MCF 10A (cell line): Measurements from ENCODE around the gene IKZF3. TPM values are rescaled to one million over a fixed set of nuclear protein-coding genes. Genes with fewer than 3 reads are reported as not detected.
"Not testable (repeated sequence)": the region's sequence is repeated elsewhere in the genome, so short reads cannot be mapped to it uniquely, and the experiment has no call there.

Experiments
- BruUV-seq: library from RNA; stranded (reverse); fragments of 400-500 nt; replicated peaks from 2 replicates; lab custom pipeline; 2021; lab: Mats Ljungman, UMichigan
- CTCF ChIA-PET: fragments of 300-600 bp; sonication (Branson Sonifier 250); formaldehyde crosslinking; extraction: SDS; loops from one replicate; lab custom pipeline; 2021; ENCODE audit warnings: antibody characterized with exemption, inconsistent platforms; lab: Yijun Ruan, JAX
- POLR2A ChIA-PET: fragments of 300-600, 350-650 bp; sonication (Branson Sonifier 250); formaldehyde crosslinking; extraction: SDS; loops from one replicate; lab custom pipeline; 2020; ENCODE audit warnings: antibody characterized with exemption, inconsistent platforms; lab: Yijun Ruan, JAX
- DNase-seq: peaks from one replicate; pipeline ENCODE4 v3.0.0-alpha.2; 2018; ENCODE audit not compliant: unreplicated experiment
- H3K27ac Mint-ChIP-seq: one replicate; pipeline ENCODE4 v1.8.0; 2022; ENCODE audit warnings: mild to moderate bottlenecking, low read depth, mixed read lengths; ENCODE audit not compliant: unreplicated experiment
- H3K27me3 Mint-ChIP-seq: one replicate; pipeline ENCODE4 v1.8.0; 2022; ENCODE audit warnings: mixed read lengths; ENCODE audit not compliant: insufficient read depth, unreplicated experiment
- H3K36me3 Mint-ChIP-seq: one replicate; pipeline ENCODE4 v1.8.0; 2022; ENCODE audit warnings: mild to moderate bottlenecking, moderate library complexity, mixed read lengths; ENCODE audit not compliant: insufficient read depth, unreplicated experiment
- H3K4me1 Mint-ChIP-seq: one replicate; pipeline ENCODE4 v1.8.0; 2022; ENCODE audit warnings: mixed read lengths; ENCODE audit not compliant: insufficient read depth, unreplicated experiment
- H3K4me3 Mint-ChIP-seq: one replicate; pipeline ENCODE4 v1.8.0; 2022; ENCODE audit warnings: mild to moderate bottlenecking, moderate library complexity, mixed read lengths; ENCODE audit not compliant: unreplicated experiment
- H3K9me3 Mint-ChIP-seq: one replicate; pipeline ENCODE4 v1.8.0; 2022; ENCODE audit warnings: mixed read lengths; ENCODE audit not compliant: unreplicated experiment
- CTCF ChIP-seq: fragments of 200-600 bp; IDR thresholded peaks from one replicate; pipeline ENCODE4 v1.8.0; 2022; ENCODE audit warnings: antibody characterized with exemption, mild to moderate bottlenecking; ENCODE audit not compliant: unreplicated experiment
- intact Hi-C: fragments of 100-400 bp; cut with micrococcal nuclease; formaldehyde crosslinking; loops from 2 replicates; pipeline ENCODE4 v1.14.1; 2022
- total RNA-seq: library from RNA; stranded (reverse); gene quantifications from 2 replicates; pipeline ENCODE4 v1.2.3, GENCODE V29; 2022

IKZF3 gene
- total RNA-seq, 1 experiment from 2014 or later, result not detected

- POLR2A ChIA-PET, result interaction anchor here (0.6 to 0.9 kb wide), 3 partner anchors 85 to 206 kb away, joined by 3 read pairs; no protein-coding TSS in a partner anchor
- peaks cover 95% of the 10 kb centered on the region for H3K27me3 Mint-ChIP-seq
- CTCF ChIA-PET, result interaction anchor here (0.6 to 1.0 kb wide), 4 partner anchors 12 to 292 kb away, joined by 3 read pairs; no protein-coding TSS in a partner anchor
- no peaks in the 10 kb centered on the region for H3K4me1 Mint-ChIP-seq
- no peak overlapping the region for H3K4me3 Mint-ChIP-seq
- H3K27ac Mint-ChIP-seq, result no peak overlapping the region
- H3K36me3 Mint-ChIP-seq, result no peaks in the 10 kb centered on the region
- H3K9me3 Mint-ChIP-seq, result no peaks in the 10 kb centered on the region
- no TSS peak for BruUV-seq
- intact Hi-C loops, result no loop called here
- no peak for TF ChIP-seq CTCF
- no peak for DNase-seq
Measured at GRCh38 chr17:39894681-39895376, 30.7 kb upstream of the IKZF3 start.

DNA sequence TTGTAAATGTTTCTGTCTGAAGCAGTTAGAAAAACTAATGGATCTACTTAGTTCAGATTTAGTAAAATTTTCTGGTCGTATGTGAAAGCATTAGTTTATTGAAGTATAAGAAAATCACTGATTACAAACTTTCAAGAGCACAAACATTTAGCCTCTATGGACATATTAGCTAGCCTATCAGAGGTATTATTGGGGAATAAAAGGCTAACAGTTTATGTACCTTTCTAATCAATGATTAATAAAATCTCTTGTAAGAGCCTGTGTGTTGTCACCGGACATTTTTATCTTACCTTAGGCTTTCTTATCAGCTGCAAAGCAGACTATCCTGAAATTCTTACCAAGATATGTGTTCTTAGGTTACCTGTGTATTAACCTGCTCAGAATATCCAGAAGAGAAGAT, 25.1 kb upstream of the IKZF3 start:
- no peaks in the 10 kb centered on the region for H3K36me3 Mint-ChIP-seq
- H3K4me3 Mint-ChIP-seq, result no peak overlapping the region
- no peak for DNase-seq
- no TSS peak for BruUV-seq
- intact Hi-C loops, result no loop called here
- no peak for TF ChIP-seq CTCF
- CTCF ChIA-PET, result interaction anchor here (0.6 kb wide), 1 partner anchor 19 kb away, joined by 3 read pairs; no protein-coding TSS in a partner anchor
- no peaks in the 10 kb centered on the region for H3K4me1 Mint-ChIP-seq
- H3K9me3 Mint-ChIP-seq, result no peaks in the 10 kb centered on the region
- POLR2A ChIA-PET, result interaction anchor here (0.6 to 1.6 kb wide), 4 partner anchors 10 to 328 kb away, joined by 3 read pairs; no protein-coding TSS in a partner anchor
- H3K27me3 Mint-ChIP-seq, result peaks cover 96% of the 10 kb centered on the region
- no peak overlapping the region for H3K27ac Mint-ChIP-seq

- ChIA-PET CTCF (interaction anchor here (0.6 kb wide), 1 partner anchor 19 kb away, joined by 3 read pairs; no protein-coding TSS in a partner anchor), POLR2A (no interaction called here)
- peaks cover 96% of the 10 kb centered on the region for H3K27me3 Mint-ChIP-seq
- no peaks in the 10 kb centered on the region for H3K36me3 Mint-ChIP-seq
- H3K4me3 Mint-ChIP-seq, result no peak overlapping the region
- H3K27ac Mint-ChIP-seq, result no peak overlapping the region
- BruUV-seq, result no TSS peak
- TF ChIP-seq CTCF, result no peak
- DNase-seq, result no peak
- H3K9me3 Mint-ChIP-seq, result no peaks in the 10 kb centered on the region
- H3K4me1 Mint-ChIP-seq, result no peaks in the 10 kb centered on the region
- intact Hi-C loops, result no loop called here
Measured at GRCh38 chr17:39887078-39887477, 23.0 kb upstream of the IKZF3 start.

- POLR2A ChIA-PET, H3K36me3 Mint-ChIP-seq, H3K4me3 Mint-ChIP-seq, intact Hi-C loops, H3K27ac Mint-ChIP-seq, BruUV-seq, H3K4me1 Mint-ChIP-seq, DNase-seq, CTCF ChIA-PET, H3K9me3 Mint-ChIP-seq: not testable (repeated sequence)
- H3K27me3 Mint-ChIP-seq, result peaks cover 96% of the 10 kb centered on the region
Measured at GRCh38 chr17:39886102-39886501, 22.0 kb upstream of the IKZF3 start.
